ENCODE measurements around the gene MAGT1. TPM values are rescaled to one million over a fixed set of nuclear protein-coding genes. Genes with fewer than 3 reads are reported as not detected.
"Not testable (repeated sequence)": the region's sequence is repeated elsewhere in the genome, so short reads cannot be mapped to it uniquely, and the experiment has no call there.

MAGT1 gene
- total and polyA plus RNA-seq, 2 of the 4 experiments (the other 2 are of a cell fraction), result 27.3 to 74.7 TPM

DNA sequence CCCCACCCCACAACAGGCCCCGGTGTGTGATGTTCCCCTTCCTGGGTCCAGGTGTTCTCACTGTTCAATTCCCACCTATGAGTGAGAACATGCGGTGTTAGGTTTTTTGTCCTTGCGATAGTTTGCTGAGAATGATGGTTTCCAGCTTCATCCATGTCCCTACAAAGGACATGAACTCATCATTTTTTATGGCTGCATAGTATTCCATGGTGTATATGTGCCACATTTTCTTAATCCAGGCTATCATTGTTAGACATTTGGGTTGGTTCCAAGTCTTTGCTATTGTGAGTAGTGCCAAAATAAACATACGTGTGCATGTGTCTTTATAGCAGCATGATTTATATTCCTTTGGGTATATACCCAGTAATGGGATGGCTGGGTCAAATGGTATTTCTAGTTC is 13.8 kb downstream of the MAGT1 start:
- H3K27me3 ChIP-seq (ENCODE audit: control insufficient read depth, insufficient read depth, low read length); CTCF ChIA-PET; H3K9me3 ChIP-seq (ENCODE audit: control insufficient read depth, insufficient read depth, low read length); intact Hi-C loops (cut with micrococcal nuclease); in situ Hi-C loops (cut with MboI; ENCODE audit: low sequenced_read_pairs); H4K91ac ChIP-seq (ENCODE audit: insufficient read depth, low read depth, low read length); H3K23ac ChIP-seq (ENCODE audit: low read depth, low read length); H3K4ac ChIP-seq (ENCODE audit: low read depth, low read length); H3K14ac ChIP-seq (replicated peaks; ENCODE audit: low read depth, low read length); H2AFZ ChIP-seq (replicated peaks; ENCODE audit: low read length, poor library complexity); H4K8ac ChIP-seq (ENCODE audit: low read depth in 2 of 2, low read length in 2 of 2); H3K56ac ChIP-seq (ENCODE audit: extremely low read depth, insufficient read depth, low read length); H2BK5ac ChIP-seq (ENCODE audit: low read depth, low read length, poor library complexity, severe bottlenecking); H3K36me3 ChIP-seq (ENCODE audit: control insufficient read depth, insufficient read depth, low read length); H2BK120ac ChIP-seq (ENCODE audit: low read depth, low read length); H3K4me3 ChIP-seq (ENCODE audit: insufficient read depth, low read depth, low read length); H3K4me2 ChIP-seq (ENCODE audit: low read depth, low read length); H4K5ac ChIP-seq (ENCODE audit: low read depth, low read length); dilution Hi-C loops (cut with HindIII; ENCODE audit: low sequenced_read_pairs, unreplicated experiment); H2BK15ac ChIP-seq (ENCODE audit: low read depth, low read length); H2AK9ac ChIP-seq (replicated peaks; ENCODE audit: low read depth, low read length, poor library complexity); H2BK20ac ChIP-seq (ENCODE audit: low read depth, low read length); POLR2A ChIA-PET (ENCODE audit: unreplicated experiment); H3K79me1 ChIP-seq (ENCODE audit: low read depth in 1 of 2, low read length in 2 of 2); H3K4me1 ChIP-seq (ENCODE audit: control insufficient read depth, insufficient read depth, low read length); H3K27ac ChIP-seq (ENCODE audit: insufficient read depth, low read length); BruUV-seq (replicated peaks); H3K9me1 ChIP-seq (ENCODE audit: insufficient read depth, low read length); H2AK5ac ChIP-seq (ENCODE audit: low read depth, low read length); ATAC-seq (ENCODE audit: low read depth); H4K20me1 ChIP-seq (ENCODE audit: insufficient read depth, low read length); H3K9ac ChIP-seq (ENCODE audit: low read depth, low read length); DNase-seq; H3K18ac ChIP-seq (ENCODE audit: low read depth, low read length): not testable (repeated sequence)
- no CpG with 5 or more reads among the region's 4 CpGs for WGBS, 2 experiments (ENCODE audit: extremely low coverage in 2 of 2, insufficient read length in 1 of 2)

Data from IMR-90 (cell line).